Measurements from ENCODE around the gene SERPING1. TPM values are rescaled to one million over a fixed set of nuclear protein-coding genes. Genes with fewer than 3 reads are reported as not detected.

SERPING1 gene
- total and polyA plus RNA-seq, 2 experiments from 2014 or later: 147 to 319 TPM

- WGBS, 2 experiments (ENCODE audit: low coverage in 1 of 2, low lambda C conversion rate in 2 of 2, missing lambda C conversion rate in 2 of 2): 43 to 71% methylated on average over 1 to 2 of the region's 2 CpGs
- H3K9ac ChIP-seq: no peak overlapping the region
These were observed 10.7 kb upstream of the SERPING1 start for GRCh38 chr11:57586711-57587245.

DNA sequence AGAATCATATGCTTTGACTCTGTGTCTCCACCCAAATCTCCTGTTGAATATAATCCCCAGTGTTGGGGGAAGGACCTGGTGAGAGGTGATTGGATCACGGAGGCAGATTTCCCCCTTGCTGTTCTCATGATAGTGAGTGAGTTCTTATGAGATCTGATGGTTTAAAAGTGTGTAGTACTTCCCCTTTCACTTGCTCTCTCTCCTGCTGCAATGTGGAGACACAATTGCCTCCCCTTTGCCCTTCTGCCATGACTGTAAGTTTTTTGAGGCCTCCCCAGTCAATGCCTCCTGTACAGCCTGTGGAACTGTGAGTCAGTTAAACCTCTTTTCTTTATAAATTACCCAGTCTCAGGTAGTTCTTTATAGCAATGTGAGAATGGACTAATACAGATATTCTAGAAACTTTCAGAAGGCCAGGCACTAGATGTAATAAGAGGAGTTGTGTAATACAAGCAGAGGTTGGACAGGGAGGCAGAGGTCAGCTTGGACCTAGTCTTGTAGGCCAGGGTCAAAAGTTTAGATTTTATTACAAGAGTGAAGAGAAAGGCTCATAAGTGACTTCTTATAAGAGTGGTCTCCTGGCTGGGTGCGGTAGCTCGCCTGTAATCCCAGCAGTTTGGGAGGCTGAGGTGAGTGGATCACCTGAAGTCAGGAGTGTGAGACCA is 9.3 kb upstream of the SERPING1 start:
- H3K4me3 ChIP-seq: no peak overlapping the region
- in situ Hi-C loops (cut with MboI): no loop called here
- 62 to 69% methylated on average over 3 of the region's 3 CpGs for WGBS, 2 experiments (ENCODE audit: low coverage in 1 of 2, low lambda C conversion rate in 2 of 2, missing lambda C conversion rate in 2 of 2)
- no peaks in the 10 kb centered on the region for H3K79me2 ChIP-seq (ENCODE audit: insufficient read depth)
- H3K36me3 ChIP-seq (ENCODE audit: low read depth): no peaks in the 10 kb centered on the region
- H3K9ac ChIP-seq: no peak overlapping the region
- H3K27ac ChIP-seq: no peak overlapping the region
- DNase-seq: no peak
- no peak overlapping the region for H2AFZ ChIP-seq
- H3F3A ChIP-seq (ENCODE audit: insufficient read depth): no peaks in the 10 kb centered on the region
- H3K4me2 ChIP-seq (ENCODE audit: unreplicated experiment): no peak overlapping the region
- H3K9me2 ChIP-seq (ENCODE audit: insufficient read depth): no peaks in the 10 kb centered on the region
- TF ChIP-seq EZH2 (IDR thresholded peaks at IDR 0.05; ENCODE audit: insufficient read depth, poor library complexity, severe bottlenecking) (no peak), EZH2phosphoT487 (IDR thresholded peaks at IDR 0.05; ENCODE audit: insufficient read depth, low read depth) (no peak)
- no peaks in the 10 kb centered on the region for H3K27me3 ChIP-seq (replicated peaks; ENCODE audit: insufficient read depth)
- H3K9me3 ChIP-seq (ENCODE audit: low read depth): no peaks in the 10 kb centered on the region
- H4K20me1 ChIP-seq (ENCODE audit: insufficient read depth): no peaks in the 10 kb centered on the region
- H3K4me1 ChIP-seq (ENCODE audit: insufficient read depth): no peaks in the 10 kb centered on the region

More at GRCh38 chr11:57586711-57587245, 10.7 kb upstream of the SERPING1 start:
- DNase-seq: no peak
- Histone ChIP-seq H3K27me3 (replicated peaks; ENCODE audit: insufficient read depth) (no peaks in the 10 kb centered on the region), H3K36me3 (ENCODE audit: low read depth) (no peaks in the 10 kb centered on the region), H3K79me2 (ENCODE audit: insufficient read depth) (no peaks in the 10 kb centered on the region), H3K9me2 (ENCODE audit: insufficient read depth) (no peaks in the 10 kb centered on the region), H3K4me1 (ENCODE audit: insufficient read depth) (no peaks in the 10 kb centered on the region), H3K4me2 (ENCODE audit: unreplicated experiment) (no peak overlapping the region), H3K27ac (no peak overlapping the region), H3F3A (ENCODE audit: insufficient read depth) (no peaks in the 10 kb centered on the region), H2AFZ (no peak overlapping the region), H3K4me3 (no peak overlapping the region), H3K9me3 (ENCODE audit: low read depth) (no peaks in the 10 kb centered on the region), H4K20me1 (ENCODE audit: insufficient read depth) (no peaks in the 10 kb centered on the region)
- in situ Hi-C loops (cut with MboI): no loop called here
- no peak for TF ChIP-seq EZH2 (IDR thresholded peaks at IDR 0.05; ENCODE audit: insufficient read depth, poor library complexity, severe bottlenecking)
- TF ChIP-seq EZH2phosphoT487 (IDR thresholded peaks at IDR 0.05; ENCODE audit: insufficient read depth, low read depth): no peak

GRCh38 chr11:57596266-57596885 is 1.1 kb upstream of the SERPING1 start:
- WGBS, 2 experiments (ENCODE audit: low coverage in 1 of 2, low lambda C conversion rate in 2 of 2, missing lambda C conversion rate in 2 of 2): 60 to 67% methylated on average over 5 of the region's 5 CpGs
- TF ChIP-seq EZH2phosphoT487 (IDR thresholded peaks at IDR 0.05; ENCODE audit: insufficient read depth, low read depth): no peak
- TF ChIP-seq EZH2 (IDR thresholded peaks at IDR 0.05; ENCODE audit: insufficient read depth, poor library complexity, severe bottlenecking): no peak
- no peak for DNase-seq
- Histone ChIP-seq H3K4me3 (no peak overlapping the region), H3K27me3 (replicated peaks; ENCODE audit: insufficient read depth) (no peaks in the 10 kb centered on the region), H3K36me3 (ENCODE audit: low read depth) (no peaks in the 10 kb centered on the region), H3K9me3 (ENCODE audit: low read depth) (no peaks in the 10 kb centered on the region), H3K4me2 (ENCODE audit: unreplicated experiment) (no peak overlapping the region), H3K9ac (no peak overlapping the region), H3F3A (ENCODE audit: insufficient read depth) (peaks cover 12% of the 10 kb centered on the region; the same call in 1 of the 2 replicates), H2AFZ (peak overlapping the region; percentile 91; the same call in 1 of the 2 replicates), H3K9me2 (ENCODE audit: insufficient read depth) (no peaks in the 10 kb centered on the region), H4K20me1 (ENCODE audit: insufficient read depth) (no peaks in the 10 kb centered on the region), H3K79me2 (ENCODE audit: insufficient read depth) (no peaks in the 10 kb centered on the region), H3K4me1 (ENCODE audit: insufficient read depth) (peaks cover 11% of the 10 kb centered on the region), H3K27ac (no peak overlapping the region)
- in situ Hi-C loops (cut with MboI): no loop called here

- Histone ChIP-seq H3K9me2 (ENCODE audit: insufficient read depth) (no peaks in the 10 kb centered on the region), H4K20me1 (ENCODE audit: insufficient read depth) (no peaks in the 10 kb centered on the region), H3K27ac (peak overlapping the region; percentile 80), H3K9me3 (ENCODE audit: low read depth) (no peaks in the 10 kb centered on the region), H3K36me3 (ENCODE audit: low read depth) (no peaks in the 10 kb centered on the region), H3F3A (ENCODE audit: insufficient read depth) (peaks cover 12% of the 10 kb centered on the region; the same call in 1 of the 2 replicates), H3K79me2 (ENCODE audit: insufficient read depth) (no peaks in the 10 kb centered on the region), H2AFZ (peak overlapping the region; percentile 91), H3K4me1 (ENCODE audit: insufficient read depth) (peaks cover 11% of the 10 kb centered on the region), H3K4me2 (ENCODE audit: unreplicated experiment) (peak overlapping the region; percentile 83), H3K27me3 (replicated peaks; ENCODE audit: insufficient read depth) (no peaks in the 10 kb centered on the region), H3K9ac (peak overlapping the region; percentile 87), H3K4me3 (peak overlapping the region; percentile 77)
- in situ Hi-C loops (cut with MboI): no loop called here
- 2 to 4% methylated on average over 27 to 33 of the region's 33 CpGs for WGBS, 2 experiments (ENCODE audit: low coverage in 1 of 2, low lambda C conversion rate in 2 of 2, missing lambda C conversion rate in 2 of 2)
- peak; percentile 83 for DNase-seq
- TF ChIP-seq EZH2 (IDR thresholded peaks at IDR 0.05; ENCODE audit: insufficient read depth, poor library complexity, severe bottlenecking): no peak
- no peak for TF ChIP-seq EZH2phosphoT487 (IDR thresholded peaks at IDR 0.05; ENCODE audit: insufficient read depth, low read depth)
These were observed 688 bp downstream of the SERPING1 start for GRCh38 chr11:57597916-57598830.

Measured in GM23248 (cell line).